ENCODE data around the gene SERPINA12.

DNA sequence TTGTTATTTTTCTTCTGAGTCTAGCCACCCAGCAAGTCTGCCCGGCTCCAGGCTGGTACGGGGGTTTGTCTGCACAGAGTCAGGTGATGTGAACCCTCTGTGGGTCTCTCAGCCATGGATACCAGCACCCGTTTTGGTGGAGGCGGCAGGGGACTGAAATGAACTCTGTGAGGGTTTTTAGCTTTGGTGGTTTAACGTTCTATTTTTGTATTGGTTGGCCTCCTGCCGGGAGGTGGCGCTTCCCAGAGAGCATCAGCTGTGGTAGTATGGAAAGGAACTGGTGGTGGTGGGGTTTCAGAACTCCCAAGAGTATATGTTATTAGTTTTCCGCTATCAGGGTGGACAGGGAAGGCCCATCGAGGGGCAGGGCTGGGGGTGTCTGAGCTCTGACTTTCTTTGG is 46.7 kb upstream of the SERPINA12 start:
- TF ChIP-seq, protein P1, sequence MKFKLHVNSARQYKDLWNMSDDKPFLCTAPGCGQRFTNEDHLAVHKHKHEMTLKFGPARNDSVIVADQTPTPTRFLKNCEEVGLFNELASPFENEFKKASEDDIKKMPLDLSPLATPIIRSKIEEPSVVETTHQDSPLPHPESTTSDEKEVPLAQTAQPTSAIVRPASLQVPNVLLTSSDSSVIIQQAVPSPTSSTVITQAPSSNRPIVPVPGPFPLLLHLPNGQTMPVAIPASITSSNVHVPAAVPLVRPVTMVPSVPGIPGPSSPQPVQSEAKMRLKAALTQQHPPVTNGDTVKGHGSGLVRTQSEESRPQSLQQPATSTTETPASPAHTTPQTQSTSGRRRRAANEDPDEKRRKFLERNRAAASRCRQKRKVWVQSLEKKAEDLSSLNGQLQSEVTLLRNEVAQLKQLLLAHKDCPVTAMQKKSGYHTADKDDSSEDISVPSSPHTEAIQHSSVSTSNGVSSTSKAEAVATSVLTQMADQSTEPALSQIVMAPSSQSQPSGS (CRISPR knock-in tag; IDR thresholded peaks at IDR 0.05; ENCODE audit: borderline replicate concordance, low read depth): no peak
- TF ChIP-seq CREB1 (CRISPR knock-in tag; IDR thresholded peaks at IDR 0.05): no peak
- TF ChIP-seq, protein P2, sequence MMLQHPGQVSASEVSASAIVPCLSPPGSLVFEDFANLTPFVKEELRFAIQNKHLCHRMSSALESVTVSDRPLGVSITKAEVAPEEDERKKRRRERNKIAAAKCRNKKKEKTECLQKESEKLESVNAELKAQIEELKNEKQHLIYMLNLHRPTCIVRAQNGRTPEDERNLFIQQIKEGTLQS (CRISPR knock-in tag; conservative IDR thresholded peaks at IDR 0.05): no peak
- no peak for TF ChIP-seq E2F1 (CRISPR knock-in tag; IDR thresholded peaks at IDR 0.05)
- TF ChIP-seq, protein P3, sequence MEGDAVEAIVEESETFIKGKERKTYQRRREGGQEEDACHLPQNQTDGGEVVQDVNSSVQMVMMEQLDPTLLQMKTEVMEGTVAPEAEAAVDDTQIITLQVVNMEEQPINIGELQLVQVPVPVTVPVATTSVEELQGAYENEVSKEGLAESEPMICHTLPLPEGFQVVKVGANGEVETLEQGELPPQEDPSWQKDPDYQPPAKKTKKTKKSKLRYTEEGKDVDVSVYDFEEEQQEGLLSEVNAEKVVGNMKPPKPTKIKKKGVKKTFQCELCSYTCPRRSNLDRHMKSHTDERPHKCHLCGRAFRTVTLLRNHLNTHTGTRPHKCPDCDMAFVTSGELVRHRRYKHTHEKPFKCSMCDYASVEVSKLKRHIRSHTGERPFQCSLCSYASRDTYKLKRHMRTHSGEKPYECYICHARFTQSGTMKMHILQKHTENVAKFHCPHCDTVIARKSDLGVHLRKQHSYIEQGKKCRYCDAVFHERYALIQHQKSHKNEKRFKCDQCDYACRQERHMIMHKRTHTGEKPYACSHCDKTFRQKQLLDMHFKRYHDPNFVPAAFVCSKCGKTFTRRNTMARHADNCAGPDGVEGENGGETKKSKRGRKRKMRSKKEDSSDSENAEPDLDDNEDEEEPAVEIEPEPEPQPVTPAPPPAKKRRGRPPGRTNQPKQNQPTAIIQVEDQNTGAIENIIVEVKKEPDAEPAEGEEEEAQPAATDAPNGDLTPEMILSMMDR (IDR thresholded peaks at IDR 0.05): no peak
- TF ChIP-seq, protein P4, sequence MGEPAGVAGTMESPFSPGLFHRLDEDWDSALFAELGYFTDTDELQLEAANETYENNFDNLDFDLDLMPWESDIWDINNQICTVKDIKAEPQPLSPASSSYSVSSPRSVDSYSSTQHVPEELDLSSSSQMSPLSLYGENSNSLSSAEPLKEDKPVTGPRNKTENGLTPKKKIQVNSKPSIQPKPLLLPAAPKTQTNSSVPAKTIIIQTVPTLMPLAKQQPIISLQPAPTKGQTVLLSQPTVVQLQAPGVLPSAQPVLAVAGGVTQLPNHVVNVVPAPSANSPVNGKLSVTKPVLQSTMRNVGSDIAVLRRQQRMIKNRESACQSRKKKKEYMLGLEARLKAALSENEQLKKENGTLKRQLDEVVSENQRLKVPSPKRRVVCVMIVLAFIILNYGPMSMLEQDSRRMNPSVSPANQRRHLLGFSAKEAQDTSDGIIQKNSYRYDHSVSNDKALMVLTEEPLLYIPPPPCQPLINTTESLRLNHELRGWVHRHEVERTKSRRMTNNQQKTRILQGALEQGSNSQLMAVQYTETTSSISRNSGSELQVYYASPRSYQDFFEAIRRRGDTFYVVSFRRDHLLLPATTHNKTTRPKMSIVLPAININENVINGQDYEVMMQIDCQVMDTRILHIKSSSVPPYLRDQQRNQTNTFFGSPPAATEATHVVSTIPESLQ (CRISPR knock-in tag; IDR thresholded peaks at IDR 0.05): no peak
- TF ChIP-seq, protein P5, sequence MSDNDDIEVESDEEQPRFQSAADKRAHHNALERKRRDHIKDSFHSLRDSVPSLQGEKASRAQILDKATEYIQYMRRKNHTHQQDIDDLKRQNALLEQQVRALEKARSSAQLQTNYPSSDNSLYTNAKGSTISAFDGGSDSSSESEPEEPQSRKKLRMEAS (CRISPR knock-in tag; IDR thresholded peaks at IDR 0.05): no peak
